Measurements from ENCODE around the gene CD63.

CD63 gene

DNA sequence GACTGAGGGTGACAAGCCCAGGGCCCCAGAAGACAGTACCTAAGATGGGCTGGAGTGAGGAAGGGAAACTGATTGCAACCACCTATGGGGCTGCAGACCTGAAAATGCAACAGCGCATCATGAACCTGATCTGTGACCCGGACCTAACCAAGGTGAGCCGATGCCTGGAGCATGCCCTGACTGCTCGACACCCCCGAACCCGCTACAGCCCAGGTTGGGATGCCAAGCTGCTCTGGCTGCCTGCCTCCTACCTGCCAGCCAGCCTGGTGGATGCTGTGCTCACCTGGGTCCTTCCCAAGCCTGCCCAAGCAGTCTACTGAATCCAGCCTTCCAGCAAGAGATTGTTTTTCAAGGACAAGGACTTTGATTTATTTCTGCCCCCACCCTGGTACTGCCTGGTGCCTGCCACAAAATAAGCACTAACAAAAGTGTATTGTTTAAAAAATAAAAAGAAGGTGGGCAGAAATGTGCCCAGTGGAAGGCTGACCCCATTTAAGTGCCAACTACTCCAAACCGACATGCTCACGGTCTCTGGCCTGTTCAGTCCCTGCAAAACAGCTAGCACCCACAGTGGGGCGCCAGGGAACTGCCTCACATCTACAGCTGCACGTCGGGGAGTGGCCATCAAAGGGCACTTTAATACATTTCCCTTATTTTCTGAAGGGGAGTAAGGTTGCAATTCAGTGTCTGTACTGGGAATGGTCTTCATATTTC lies 4.4 kb downstream of the CD63 start:
- in situ Hi-C loops (cut with HindIII; ENCODE audit: low pct_unique_long_range_greater_than_20kb, low sequenced_read_pairs): no loop called here
- no peak for TF ChIP-seq JUND (IDR thresholded peaks at IDR 0.05; ENCODE audit: low read depth)
- DNase-seq (ENCODE audit: low read depth in 1 of 2, low spot score in 1 of 2): peak in 1 of 2 experiments; percentile 82

DNA sequence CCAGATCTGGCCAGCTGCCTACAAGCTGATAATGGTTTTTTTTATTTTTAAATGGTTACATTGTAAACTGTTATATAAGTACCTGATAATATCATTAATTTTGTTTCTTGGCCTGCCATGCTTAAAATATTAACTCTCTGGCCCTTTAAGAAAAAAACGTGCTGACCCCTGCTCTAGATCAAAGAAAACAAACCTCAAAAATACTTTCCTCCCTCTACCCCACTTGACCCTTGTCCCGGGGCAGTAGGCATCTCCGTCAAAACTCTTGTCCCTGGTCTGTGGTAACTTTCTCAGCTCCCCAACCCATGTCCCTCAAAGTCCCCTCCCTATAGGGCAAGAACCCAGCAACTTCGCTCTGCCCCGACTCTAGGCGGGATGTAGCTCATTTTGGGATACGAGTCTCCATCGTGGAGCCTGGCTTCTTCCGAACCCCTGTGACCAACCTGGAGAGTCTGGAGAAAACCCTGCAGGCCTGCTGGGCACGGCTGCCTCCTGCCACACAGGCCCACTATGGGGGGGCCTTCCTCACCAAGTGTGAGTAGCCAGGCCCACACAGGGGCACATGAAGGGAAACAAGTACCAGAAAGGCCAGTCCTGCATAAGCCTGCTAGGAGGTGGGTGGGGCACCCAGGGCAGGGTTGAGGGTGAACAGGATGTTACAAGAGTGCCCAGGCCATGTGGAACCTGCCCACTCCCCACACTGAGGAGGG lies 5.1 kb downstream of the CD63 start:
- TF ChIP-seq JUND (IDR thresholded peaks at IDR 0.05; ENCODE audit: low read depth): no peak
- in situ Hi-C loops (cut with HindIII; ENCODE audit: low pct_unique_long_range_greater_than_20kb, low sequenced_read_pairs): no loop called here
- DNase-seq (ENCODE audit: low read depth in 1 of 2, low spot score in 1 of 2): no peak

DNA sequence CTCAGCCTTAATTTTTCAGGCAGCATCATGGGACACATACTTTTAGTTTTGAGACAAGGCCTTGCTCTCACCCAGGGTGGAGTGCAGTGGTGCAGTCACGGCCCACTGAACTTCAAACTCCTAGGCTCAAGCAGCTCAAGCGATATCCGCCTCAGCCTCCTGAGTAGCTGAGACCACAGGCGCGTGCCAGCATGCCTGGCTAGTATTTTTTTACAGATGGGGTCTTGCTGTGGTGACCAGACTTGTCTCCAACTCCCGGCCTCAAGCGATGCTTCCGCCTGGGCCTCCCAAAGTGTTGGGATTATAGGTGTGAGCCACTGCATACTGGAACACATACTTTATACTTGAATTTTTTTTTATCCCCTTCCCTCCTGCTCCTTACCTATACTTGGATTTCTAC lies 5.9 kb downstream of the CD63 start:
- TF ChIP-seq JUND (IDR thresholded peaks at IDR 0.05; ENCODE audit: low read depth): no peak
- no peak for DNase-seq (ENCODE audit: low read depth in 1 of 2, low spot score in 1 of 2)
- in situ Hi-C loops (cut with HindIII; ENCODE audit: low pct_unique_long_range_greater_than_20kb, low sequenced_read_pairs): no loop called here

DNA sequence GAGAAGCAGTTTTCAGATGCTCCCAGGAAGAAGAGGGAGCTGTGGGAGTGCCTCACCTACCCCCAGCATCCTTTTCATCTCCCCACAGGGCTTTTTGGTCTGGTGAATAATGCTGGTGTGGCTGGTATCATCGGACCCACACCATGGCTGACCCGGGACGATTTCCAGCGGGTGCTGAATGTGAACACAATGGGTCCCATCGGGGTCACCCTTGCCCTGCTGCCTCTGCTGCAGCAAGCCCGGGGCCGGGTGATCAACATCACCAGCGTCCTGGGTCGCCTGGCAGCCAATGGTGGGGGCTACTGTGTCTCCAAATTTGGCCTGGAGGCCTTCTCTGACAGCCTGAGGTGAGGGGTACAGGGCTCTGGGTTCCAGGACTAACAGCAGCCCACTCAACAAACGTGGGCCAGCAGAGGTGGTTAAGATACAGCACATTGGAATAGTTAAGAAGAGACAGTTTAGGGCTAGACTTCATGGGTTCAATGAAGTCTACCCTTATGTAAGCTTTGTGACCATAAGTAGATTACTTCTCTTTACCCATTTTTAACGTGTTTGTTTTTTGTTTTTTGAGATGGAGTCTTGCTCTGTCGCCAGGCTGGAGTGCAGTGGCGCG lies 7.1 kb downstream of the CD63 start:
- no peak for TF ChIP-seq JUND (IDR thresholded peaks at IDR 0.05; ENCODE audit: low read depth)
- in situ Hi-C loops (cut with HindIII; ENCODE audit: low pct_unique_long_range_greater_than_20kb, low sequenced_read_pairs): no loop called here
- DNase-seq (ENCODE audit: low read depth in 1 of 2, low spot score in 1 of 2): no peak

DNA sequence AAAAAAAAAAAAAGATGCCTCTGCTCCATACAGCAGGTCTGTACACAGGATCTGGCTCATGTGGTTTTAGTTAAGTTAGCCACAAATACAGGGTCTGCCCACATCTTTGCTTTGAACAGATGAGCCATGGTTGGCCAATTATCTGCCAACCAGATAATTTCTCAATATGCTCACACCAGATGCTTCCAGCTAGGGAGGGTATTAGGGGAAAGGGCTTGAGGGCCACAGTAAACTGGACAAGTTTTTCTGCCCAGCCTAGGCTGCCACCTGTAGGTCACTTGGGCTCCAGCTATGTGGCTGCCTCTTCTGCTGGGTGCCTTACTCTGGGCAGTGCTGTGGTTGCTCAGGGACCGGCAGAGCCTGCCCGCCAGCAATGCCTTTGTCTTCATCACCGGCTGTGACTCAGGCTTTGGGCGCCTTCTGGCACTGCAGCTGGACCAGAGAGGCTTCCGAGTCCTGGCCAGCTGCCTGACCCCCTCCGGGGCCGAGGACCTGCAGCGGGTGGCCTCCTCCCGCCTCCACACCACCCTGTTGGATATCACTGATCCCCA lies 7.8 kb downstream of the CD63 start:
- in situ Hi-C loops (cut with HindIII; ENCODE audit: low pct_unique_long_range_greater_than_20kb, low sequenced_read_pairs): no loop called here
- DNase-seq (ENCODE audit: low read depth in 1 of 2, low spot score in 1 of 2): peak; percentile 85 to 91
- TF ChIP-seq JUND (IDR thresholded peaks at IDR 0.05; ENCODE audit: low read depth): no peak

DNA sequence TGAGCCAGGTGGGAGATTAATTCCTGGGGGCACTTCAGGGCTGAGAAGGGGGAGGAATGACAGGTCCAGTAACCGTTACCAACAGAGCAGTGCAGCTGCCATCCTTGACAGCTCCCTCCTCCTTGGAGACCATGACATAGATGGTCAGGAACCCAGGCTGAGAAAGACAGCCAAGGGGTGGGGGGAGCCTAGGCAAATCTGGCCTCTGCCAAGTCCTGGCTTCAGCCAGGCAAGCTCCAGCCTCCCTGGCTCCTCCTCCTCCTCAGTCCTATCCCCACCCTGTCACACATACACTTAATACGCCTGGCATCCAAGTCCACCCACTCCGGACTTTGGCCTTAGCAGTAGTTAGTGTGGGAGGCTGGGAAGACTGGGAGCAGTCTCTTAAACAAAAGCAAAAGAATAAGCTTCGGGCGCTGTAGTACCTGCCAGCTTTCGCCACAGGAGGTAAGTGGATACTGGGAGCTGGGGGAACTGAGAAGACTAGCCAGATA lies 8.7 kb downstream of the CD63 start, which contains the start of gene RDH5:
Gene RDH5 (plus strand): TSS at position 323 of the 494 bp plus-strand sequence. CDS start 792 bp downstream, outside the sequence.
- in situ Hi-C loops (cut with HindIII; ENCODE audit: low pct_unique_long_range_greater_than_20kb, low sequenced_read_pairs): no loop called here
- DNase-seq (ENCODE audit: low read depth in 1 of 2, low spot score in 1 of 2): no peak
- no peak for TF ChIP-seq JUND (IDR thresholded peaks at IDR 0.05; ENCODE audit: low read depth)

DNA sequence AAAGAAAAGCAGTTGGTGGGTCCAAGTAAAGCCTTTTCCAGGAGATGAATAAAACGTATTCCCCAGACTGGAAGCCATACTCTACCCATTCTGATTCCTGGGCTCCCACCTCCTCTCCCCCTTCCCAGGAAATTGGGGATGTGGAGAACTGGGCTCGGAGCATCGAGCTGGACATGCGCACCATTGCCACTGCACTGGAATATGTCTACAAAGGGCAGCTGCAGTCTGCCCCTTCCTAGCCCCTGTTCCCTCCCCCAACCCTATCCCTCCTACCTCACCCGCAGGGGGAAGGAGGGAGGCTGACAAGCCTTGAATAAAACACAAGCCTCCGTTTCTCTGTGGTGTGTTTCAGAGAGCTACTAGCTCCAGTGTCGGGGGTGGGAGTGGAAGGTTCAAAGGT lies 9.4 kb downstream of the CD63 start:
- in situ Hi-C loops (cut with HindIII; ENCODE audit: low pct_unique_long_range_greater_than_20kb, low sequenced_read_pairs): no loop called here
- no peak for TF ChIP-seq JUND (IDR thresholded peaks at IDR 0.05; ENCODE audit: low read depth)
- no peak for DNase-seq (ENCODE audit: low read depth in 1 of 2, low spot score in 1 of 2)

DNA sequence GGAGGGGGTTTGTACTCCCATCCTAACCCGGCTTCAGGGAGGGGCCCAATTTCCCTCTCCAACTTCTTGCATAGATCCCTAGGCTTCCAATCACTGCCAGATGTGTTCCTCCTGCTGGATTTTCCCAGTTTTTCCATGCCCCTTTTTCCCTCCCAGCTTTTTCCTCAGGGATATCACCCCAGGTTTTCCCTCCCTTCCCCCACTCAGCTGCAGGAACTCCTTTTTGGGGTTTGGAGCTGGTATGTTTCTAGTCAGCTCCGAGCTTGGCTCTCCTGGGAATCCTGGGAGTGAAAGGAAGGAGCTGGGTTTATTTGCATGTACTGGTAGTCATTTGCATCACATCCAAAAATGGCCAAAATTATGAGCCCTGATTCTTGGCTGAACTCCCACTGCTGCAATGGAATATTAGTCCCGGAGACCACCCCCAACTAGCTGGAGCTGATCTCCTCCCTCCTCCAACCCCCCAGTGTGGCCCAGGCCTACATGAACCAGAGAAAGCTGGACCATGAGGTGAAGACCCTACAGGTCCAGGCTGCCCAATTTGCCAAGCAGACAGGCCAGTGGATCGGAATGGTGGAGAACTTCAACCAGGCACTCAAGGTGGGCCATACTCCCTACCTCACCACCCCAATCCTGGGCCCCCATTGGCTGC lies 10.1 kb downstream of the CD63 start:
- no peak for TF ChIP-seq JUND (IDR thresholded peaks at IDR 0.05; ENCODE audit: low read depth)
- no peak for DNase-seq (ENCODE audit: low read depth in 1 of 2, low spot score in 1 of 2)
- in situ Hi-C loops (cut with HindIII; ENCODE audit: low pct_unique_long_range_greater_than_20kb, low sequenced_read_pairs): no loop called here

DNA sequence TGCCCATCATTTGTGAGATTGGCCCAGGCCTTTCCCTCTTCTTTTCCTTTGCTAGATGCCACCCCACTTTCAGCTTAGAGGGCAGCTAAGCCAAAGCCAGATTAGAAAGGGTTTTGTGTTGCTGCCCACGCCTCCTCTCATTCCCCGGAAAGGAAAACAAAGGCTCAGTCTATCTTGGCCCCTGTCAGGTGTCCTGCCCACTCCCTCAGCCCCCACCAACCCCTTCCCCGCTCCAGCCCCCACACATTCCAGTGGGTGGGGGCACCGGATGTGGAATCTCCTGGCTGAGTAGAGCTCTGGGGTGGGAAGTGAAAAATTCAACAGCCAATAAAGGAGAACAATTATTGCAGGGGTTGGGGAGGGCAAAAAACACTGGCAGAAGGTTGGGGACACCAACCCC lies 10.8 kb downstream of the CD63 start:
- no peak for TF ChIP-seq JUND (IDR thresholded peaks at IDR 0.05; ENCODE audit: low read depth)
- DNase-seq (ENCODE audit: low read depth in 1 of 2, low spot score in 1 of 2): no peak
- in situ Hi-C loops (cut with HindIII; ENCODE audit: low pct_unique_long_range_greater_than_20kb, low sequenced_read_pairs): no loop called here

DNA sequence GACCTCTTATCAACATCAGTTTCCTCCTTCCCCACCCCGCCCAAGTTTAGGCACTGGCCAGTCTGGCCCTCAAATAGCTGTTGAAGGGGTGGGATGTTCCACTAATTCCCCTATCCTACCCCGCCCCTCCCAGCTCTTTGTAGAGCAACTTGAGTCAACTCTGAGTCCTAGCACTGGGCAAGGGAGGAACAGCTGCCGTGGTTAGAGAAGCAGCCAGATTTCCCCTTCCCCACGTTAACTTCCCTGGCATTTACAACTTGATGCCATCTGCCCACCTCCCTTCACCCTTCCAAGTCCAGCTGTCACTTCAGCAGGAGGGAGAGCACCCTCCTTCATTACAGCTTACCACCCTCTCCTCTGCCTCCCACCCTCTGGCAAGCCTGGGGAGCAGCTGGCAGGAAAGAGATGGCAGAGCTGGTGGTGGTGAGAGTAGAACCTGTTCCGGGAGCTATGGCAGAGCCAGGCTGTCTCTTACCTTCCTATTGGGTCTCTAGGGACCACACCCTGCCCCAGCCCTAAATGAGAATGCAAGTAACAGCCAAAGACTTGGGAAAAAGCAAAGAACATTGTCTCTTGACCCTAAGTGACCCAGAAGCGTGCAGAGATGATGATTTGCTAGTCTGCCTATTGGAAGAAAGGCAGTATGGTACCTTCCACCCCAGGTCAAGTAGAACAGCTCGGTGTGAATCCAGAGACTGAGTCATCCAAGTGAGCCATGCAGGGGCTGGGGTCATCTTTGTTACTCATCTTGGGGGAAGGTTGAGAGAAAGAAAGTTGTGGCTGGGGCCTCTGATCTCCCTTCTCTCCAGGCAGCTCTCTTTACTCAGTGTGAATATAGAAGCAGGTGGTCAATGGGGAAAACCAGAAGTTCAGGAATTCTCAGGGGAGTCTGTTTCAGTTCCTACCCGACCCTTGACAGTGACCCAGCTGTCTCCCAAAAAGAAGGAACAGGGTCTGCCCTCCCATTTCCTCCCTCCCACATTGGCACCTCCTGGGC lies 11.5 kb downstream of the CD63 start:
- DNase-seq (ENCODE audit: low read depth in 1 of 2, low spot score in 1 of 2): no peak
- no peak for TF ChIP-seq JUND (IDR thresholded peaks at IDR 0.05; ENCODE audit: low read depth)
- in situ Hi-C loops (cut with HindIII; ENCODE audit: low pct_unique_long_range_greater_than_20kb, low sequenced_read_pairs): no loop called here

DNA sequence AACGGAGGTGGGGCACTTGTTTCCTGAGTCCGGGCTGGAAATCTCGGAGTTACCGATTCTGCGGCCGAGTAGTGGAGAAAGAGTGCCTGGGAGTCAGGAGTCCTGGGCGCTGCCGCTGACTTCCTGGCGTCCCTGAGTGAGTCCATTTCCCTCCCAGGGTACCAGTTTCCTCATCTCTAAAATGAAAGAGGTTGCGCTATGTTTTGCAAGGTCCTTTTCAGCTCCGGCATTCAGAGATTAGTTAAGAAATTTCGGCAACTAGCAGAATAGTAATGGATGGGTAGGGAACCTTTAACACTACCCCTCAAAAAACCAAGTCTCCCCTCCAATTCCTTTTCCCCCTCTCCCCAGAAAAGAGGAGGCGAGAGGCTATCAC lies 12.2 kb downstream of the CD63 start:
- DNase-seq (ENCODE audit: low read depth in 1 of 2, low spot score in 1 of 2): no peak
- no peak for TF ChIP-seq JUND (IDR thresholded peaks at IDR 0.05; ENCODE audit: low read depth)
- in situ Hi-C loops (cut with HindIII; ENCODE audit: low pct_unique_long_range_greater_than_20kb, low sequenced_read_pairs): no loop called here

All from T47D (cell line).